SK-N-SH (cell line): ENCODE measurements around the gene GPR75.

Experiments used
- CHD2 ChIP-seq: fragments of 150-350 bp; IDR thresholded peaks from 2 replicates; pipeline ENCODE4 v1.6.1; 2018; ENCODE audit warnings: low read length; ENCODE audit not compliant: partially characterized antibody
- EP300 ChIP-seq, 2 experiments: IDR thresholded peaks; 2 replicates each; pipeline versions ENCODE4 v1.4.0 to v1.6.1; 2012; ENCODE audit warnings: borderline replicate concordance in 1 of 2, low read depth in 1 of 2, low read length in 1 of 2
- EZH2phosphoT487 ChIP-seq: fragments of 200-600 bp; sonication (generic); IDR thresholded peaks from 2 replicates; pipeline ENCODE4 v1.6.1; 2017; ENCODE audit warnings: low read depth, mixed run types, mild to moderate bottlenecking, antibody characterized with exemption, moderate library complexity, borderline replicate concordance
- FOXM1 ChIP-seq: IDR thresholded peaks from 2 replicates; pipeline ENCODE4 v1.4.0; 2012; ENCODE audit warnings: low read depth, mild to moderate bottlenecking
- POLR2AphosphoS5 ChIP-seq: IDR thresholded peaks from 2 replicates; pipeline ENCODE4 v1.6.1; 2012; ENCODE audit warnings: low read depth, low read length
- USF2 ChIP-seq: fragments of 150-350 bp; IDR thresholded peaks from 2 replicates; pipeline ENCODE4 v1.6.1; 2017; ENCODE audit warnings: antibody characterized with exemption, low read length, low read depth, borderline replicate concordance
- YY1 ChIP-seq: IDR thresholded peaks from 2 replicates; pipeline ENCODE4 v1.4.0; 2012; ENCODE audit warnings: low read depth, mild to moderate bottlenecking
- TF ChIP-seq, protein P1 (sequence below): fragments of 200-600 bp; sonication (generic); IDR thresholded peaks from 2 replicates; pipeline ENCODE4 v1.6.1; 2017; ENCODE audit warnings: antibody characterized with exemption, mild to moderate bottlenecking, moderate library complexity

- TF ChIP-seq CHD2 (no peak), EP300 (IDR thresholded peaks at IDR 0.05; ENCODE audit: borderline replicate concordance in 1 of 2, low read depth in 1 of 2, low read length in 1 of 2) (no peak), USF2 (no peak), EZH2phosphoT487 (no peak), POLR2AphosphoS5 (no peak), FOXM1 (no peak), YY1 (no peak)
- TF ChIP-seq, protein P1, sequence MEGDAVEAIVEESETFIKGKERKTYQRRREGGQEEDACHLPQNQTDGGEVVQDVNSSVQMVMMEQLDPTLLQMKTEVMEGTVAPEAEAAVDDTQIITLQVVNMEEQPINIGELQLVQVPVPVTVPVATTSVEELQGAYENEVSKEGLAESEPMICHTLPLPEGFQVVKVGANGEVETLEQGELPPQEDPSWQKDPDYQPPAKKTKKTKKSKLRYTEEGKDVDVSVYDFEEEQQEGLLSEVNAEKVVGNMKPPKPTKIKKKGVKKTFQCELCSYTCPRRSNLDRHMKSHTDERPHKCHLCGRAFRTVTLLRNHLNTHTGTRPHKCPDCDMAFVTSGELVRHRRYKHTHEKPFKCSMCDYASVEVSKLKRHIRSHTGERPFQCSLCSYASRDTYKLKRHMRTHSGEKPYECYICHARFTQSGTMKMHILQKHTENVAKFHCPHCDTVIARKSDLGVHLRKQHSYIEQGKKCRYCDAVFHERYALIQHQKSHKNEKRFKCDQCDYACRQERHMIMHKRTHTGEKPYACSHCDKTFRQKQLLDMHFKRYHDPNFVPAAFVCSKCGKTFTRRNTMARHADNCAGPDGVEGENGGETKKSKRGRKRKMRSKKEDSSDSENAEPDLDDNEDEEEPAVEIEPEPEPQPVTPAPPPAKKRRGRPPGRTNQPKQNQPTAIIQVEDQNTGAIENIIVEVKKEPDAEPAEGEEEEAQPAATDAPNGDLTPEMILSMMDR: no peak
Measured at GRCh38 chr2:53903011-53903410, 43.2 kb upstream of the GPR75 start.
